ENCODE data around the gene UBALD1. TPM values are rescaled to one million over a fixed set of nuclear protein-coding genes. Genes with fewer than 3 reads are reported as not detected.

Gene UBALD1
- total and polyA plus RNA-seq, 2 experiments from 2014 or later: 6.1 to 25.7 TPM

DNA sequence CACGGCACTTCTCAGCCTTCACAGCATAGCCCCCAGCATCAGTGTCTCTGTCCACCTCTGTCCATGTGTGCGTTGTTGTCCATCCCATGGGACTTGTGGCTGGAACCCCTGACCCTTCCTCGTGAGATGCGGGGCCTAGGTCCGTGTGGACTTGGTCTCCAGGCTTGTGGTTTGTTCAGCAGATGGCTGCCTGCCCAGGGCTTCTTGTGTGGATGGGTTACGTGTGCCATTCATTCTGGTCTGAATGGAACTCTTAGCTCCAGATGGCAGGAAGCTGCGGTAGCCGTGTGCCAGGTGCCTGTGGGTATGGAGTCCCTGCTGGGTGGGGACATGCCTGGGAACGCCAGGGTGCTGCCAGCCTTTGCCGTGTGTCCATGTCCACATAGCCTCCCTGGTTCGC is 47.0 kb upstream of the UBALD1 start:
- no peak for DNase-seq (ENCODE audit: low spot score)
- Histone ChIP-seq H3K4me3 (no peak overlapping the region), H3K4me1 (ENCODE audit: insufficient read depth) (no peaks in the 10 kb centered on the region), H4K20me1 (ENCODE audit: insufficient read depth, poor library complexity, severe bottlenecking) (no peaks in the 10 kb centered on the region), H3K9me2 (replicated peaks; ENCODE audit: insufficient read depth) (no peaks in the 10 kb centered on the region), H3K27ac (no peak overlapping the region), H3K27me3 (no peaks in the 10 kb centered on the region), H2AFZ (no peak overlapping the region), H3K36me3 (replicated peaks; ENCODE audit: insufficient read depth, low read depth) (no peaks in the 10 kb centered on the region), H3K4me2 (no peak overlapping the region), H3K79me2 (peaks cover 16% of the 10 kb centered on the region), H3K9me3 (ENCODE audit: low read depth) (no peaks in the 10 kb centered on the region)
- no peak for TF ChIP-seq EZH2 (IDR thresholded peaks at IDR 0.05; ENCODE audit: borderline replicate concordance)
- TF ChIP-seq, protein P1, sequence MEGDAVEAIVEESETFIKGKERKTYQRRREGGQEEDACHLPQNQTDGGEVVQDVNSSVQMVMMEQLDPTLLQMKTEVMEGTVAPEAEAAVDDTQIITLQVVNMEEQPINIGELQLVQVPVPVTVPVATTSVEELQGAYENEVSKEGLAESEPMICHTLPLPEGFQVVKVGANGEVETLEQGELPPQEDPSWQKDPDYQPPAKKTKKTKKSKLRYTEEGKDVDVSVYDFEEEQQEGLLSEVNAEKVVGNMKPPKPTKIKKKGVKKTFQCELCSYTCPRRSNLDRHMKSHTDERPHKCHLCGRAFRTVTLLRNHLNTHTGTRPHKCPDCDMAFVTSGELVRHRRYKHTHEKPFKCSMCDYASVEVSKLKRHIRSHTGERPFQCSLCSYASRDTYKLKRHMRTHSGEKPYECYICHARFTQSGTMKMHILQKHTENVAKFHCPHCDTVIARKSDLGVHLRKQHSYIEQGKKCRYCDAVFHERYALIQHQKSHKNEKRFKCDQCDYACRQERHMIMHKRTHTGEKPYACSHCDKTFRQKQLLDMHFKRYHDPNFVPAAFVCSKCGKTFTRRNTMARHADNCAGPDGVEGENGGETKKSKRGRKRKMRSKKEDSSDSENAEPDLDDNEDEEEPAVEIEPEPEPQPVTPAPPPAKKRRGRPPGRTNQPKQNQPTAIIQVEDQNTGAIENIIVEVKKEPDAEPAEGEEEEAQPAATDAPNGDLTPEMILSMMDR (IDR thresholded peaks at IDR 0.05; ENCODE audit: poor library complexity): no peak
- TF ChIP-seq EZH2phosphoT487 (IDR thresholded peaks at IDR 0.05; ENCODE audit: low read depth, severe bottlenecking, unreplicated experiment): no peak
- WGBS (ENCODE audit: low lambda C conversion rate, missing lambda C conversion rate): 88% methylated on average over 11 of the region's 11 CpGs

DNA sequence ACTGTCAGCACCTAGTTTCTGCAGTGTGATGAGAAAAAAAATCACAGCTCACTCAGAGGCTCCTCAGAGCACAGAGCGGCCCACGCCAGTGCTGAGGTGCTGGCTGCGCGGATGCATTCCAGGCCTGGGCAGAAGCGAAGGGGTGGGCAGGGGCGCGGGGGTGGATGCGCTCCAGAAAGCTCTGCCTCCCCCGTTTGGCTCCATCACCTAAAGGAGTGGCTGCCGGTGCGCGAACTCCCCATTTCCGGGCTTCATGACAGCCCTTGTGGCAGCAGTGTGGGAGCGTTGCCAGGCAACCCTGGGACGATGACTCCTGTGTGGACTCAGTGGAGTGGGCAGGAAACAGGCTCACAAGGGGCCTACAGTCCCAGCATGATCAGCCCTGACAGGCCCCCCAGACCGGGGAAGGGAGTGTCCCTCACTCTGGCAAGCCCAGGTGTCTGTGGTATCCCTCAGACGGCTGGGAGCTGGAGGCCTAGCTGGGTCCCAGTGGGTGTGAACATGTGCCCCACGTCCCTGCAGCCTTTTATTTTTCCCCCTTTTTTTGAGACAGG is 45.8 kb upstream of the UBALD1 start:
- Histone ChIP-seq H3K9me2 (replicated peaks; ENCODE audit: insufficient read depth) (no peaks in the 10 kb centered on the region), H4K20me1 (ENCODE audit: insufficient read depth, poor library complexity, severe bottlenecking) (no peaks in the 10 kb centered on the region), H3K79me2 (peaks cover 21% of the 10 kb centered on the region), H3K4me3 (no peak overlapping the region), H3K36me3 (replicated peaks; ENCODE audit: insufficient read depth, low read depth) (no peaks in the 10 kb centered on the region), H3K27ac (no peak overlapping the region), H3K4me2 (no peak overlapping the region), H2AFZ (no peak overlapping the region), H3K4me1 (ENCODE audit: insufficient read depth) (no peaks in the 10 kb centered on the region), H3K9me3 (ENCODE audit: low read depth) (no peaks in the 10 kb centered on the region), H3K27me3 (no peaks in the 10 kb centered on the region)
- 86% methylated on average over 16 of the region's 18 CpGs for WGBS (ENCODE audit: low lambda C conversion rate, missing lambda C conversion rate)
- peak; percentile 66 for DNase-seq (ENCODE audit: low spot score)
- no peak for TF ChIP-seq EZH2 (IDR thresholded peaks at IDR 0.05; ENCODE audit: borderline replicate concordance)
- TF ChIP-seq, protein P1 (IDR thresholded peaks at IDR 0.05; ENCODE audit: poor library complexity): no peak
- TF ChIP-seq EZH2phosphoT487 (IDR thresholded peaks at IDR 0.05; ENCODE audit: low read depth, severe bottlenecking, unreplicated experiment): no peak

DNA sequence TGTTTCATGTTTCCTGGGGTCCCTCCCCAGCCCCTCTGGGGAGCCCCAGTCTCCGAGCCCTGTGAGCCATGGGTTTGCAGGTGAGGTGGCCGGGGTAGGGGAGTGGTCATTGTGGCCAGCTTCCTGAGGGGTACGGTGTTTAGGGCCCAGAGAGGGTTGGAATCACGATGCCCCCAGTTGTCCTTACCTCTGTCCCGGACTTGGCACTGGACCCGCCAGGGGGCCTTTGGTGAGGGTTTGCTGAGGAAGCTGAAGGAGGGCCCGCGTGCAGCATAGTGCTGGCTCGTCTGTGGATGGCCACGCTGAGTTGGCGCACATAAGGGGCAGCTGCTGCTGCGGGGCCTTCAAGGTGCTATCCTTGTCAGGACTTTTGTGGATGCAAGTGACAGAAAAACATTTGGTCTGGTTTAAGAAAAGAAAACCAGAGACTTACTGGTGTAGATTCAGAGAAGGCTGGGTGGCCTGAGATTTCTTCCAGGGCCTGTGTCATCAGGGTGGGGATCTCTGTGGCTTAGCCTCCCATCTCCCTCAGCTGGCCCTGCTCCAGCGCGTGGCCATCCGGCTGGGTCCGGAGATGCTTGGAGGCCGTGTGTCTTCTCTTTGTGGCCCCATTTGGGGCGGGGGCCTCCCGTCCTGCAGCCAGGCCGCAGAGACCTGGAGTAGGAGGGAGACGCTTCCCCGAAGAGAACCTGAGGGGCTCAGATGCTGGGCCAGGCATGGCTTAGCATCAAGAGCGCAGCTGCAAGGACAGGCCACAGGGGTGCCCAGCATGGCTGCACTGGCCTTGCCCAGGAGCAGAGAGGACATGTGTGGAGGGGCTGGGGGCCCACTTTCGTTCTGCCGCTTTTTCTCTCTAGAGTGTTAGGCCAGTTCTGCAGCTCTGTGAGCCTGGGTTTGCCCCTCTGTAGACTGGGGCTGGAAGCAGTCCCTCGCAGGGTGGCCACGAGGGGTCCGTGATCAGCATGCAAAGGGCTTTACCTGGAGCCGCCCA is 45.0 kb upstream of the UBALD1 start:
- no peak overlapping the region for H3K4me2 ChIP-seq
- H3K27ac ChIP-seq: no peak overlapping the region
- H2AFZ ChIP-seq: no peak overlapping the region
- H3K27me3 ChIP-seq: no peaks in the 10 kb centered on the region
- H3K9me2 ChIP-seq (replicated peaks; ENCODE audit: insufficient read depth): no peaks in the 10 kb centered on the region
- no peaks in the 10 kb centered on the region for H3K36me3 ChIP-seq (replicated peaks; ENCODE audit: insufficient read depth, low read depth)
- H4K20me1 ChIP-seq (ENCODE audit: insufficient read depth, poor library complexity, severe bottlenecking): no peaks in the 10 kb centered on the region
- H3K79me2 ChIP-seq: peaks cover 21% of the 10 kb centered on the region
- TF ChIP-seq EZH2phosphoT487 (IDR thresholded peaks at IDR 0.05; ENCODE audit: low read depth, severe bottlenecking, unreplicated experiment): no peak
- TF ChIP-seq, protein P1 (IDR thresholded peaks at IDR 0.05; ENCODE audit: poor library complexity): no peak
- TF ChIP-seq EZH2 (IDR thresholded peaks at IDR 0.05; ENCODE audit: borderline replicate concordance): no peak
- no peak overlapping the region for H3K4me3 ChIP-seq
- no peaks in the 10 kb centered on the region for H3K9me3 ChIP-seq (ENCODE audit: low read depth)
- no peak for DNase-seq (ENCODE audit: low spot score)
- 97% methylated on average over 29 of the region's 29 CpGs for WGBS (ENCODE audit: low lambda C conversion rate, missing lambda C conversion rate)
- peaks cover 6% of the 10 kb centered on the region for H3K4me1 ChIP-seq (ENCODE audit: insufficient read depth)

All from hepatocyte (in vitro differentiated cells).